ENCODE data around the gene SMURF1.

DNA sequence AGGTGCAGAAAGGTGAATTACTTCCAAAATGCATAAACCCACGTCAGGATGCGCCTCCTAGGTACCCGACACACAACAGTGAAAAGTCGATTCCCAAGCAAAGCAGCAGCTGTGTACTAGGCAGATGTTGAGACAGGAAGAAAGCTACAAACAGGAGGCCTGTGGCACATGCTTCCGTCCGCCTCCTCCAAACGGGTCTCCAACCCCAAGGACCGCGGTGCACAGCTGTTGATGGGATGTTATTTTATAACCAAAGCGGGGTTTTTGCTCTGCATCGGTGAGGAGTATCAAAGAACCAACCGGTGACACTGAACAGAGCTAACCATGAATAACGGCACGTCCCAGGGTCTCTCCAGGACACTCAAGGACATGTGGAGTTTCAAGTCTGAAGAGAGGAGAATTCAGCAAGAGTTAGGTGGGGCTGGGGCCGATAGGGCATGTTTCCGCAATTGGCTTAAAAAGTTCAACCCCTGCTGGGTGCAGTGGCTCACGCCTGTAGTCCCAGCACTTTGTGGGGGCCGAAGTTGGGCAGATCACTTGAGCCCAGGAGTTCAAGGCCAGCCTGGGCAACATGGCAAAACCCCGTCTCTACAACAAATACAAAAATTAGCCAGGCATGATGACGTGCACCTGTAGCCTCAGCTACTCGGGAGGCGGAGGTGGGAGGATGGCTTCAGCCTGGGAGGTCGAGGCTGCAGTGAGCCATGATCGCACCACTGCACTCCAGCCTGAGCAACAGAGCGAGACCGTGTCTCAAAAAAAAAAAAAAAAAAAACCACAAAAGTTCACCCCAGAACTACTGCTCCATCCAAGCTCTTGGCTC, 108.0 kb downstream of the SMURF1 start:
- TF ChIP-seq POLR2A (IDR thresholded peaks at IDR 0.05; ENCODE audit: low read depth, low read length) = no peak
- no peak for TF ChIP-seq POLR2AphosphoS5 (IDR thresholded peaks at IDR 0.05; ENCODE audit: low read depth, low read length)
- TF ChIP-seq SPI1 (IDR thresholded peaks at IDR 0.05; ENCODE audit: low read depth, low read length) = no peak
- no peak for TF ChIP-seq TAF1 (IDR thresholded peaks at IDR 0.05; ENCODE audit: low read depth, low read length)
- no peak for TF ChIP-seq PAX5 (IDR thresholded peaks at IDR 0.05; ENCODE audit: insufficient read depth, low read length, severe bottlenecking)
- no peak for TF ChIP-seq POU2F2 (IDR thresholded peaks at IDR 0.05; ENCODE audit: low read depth, low read length)

Measured in GM12891 (cell line).